Left colon (tissue), 2 donors: ENCODE data around the gene FRMD3. TPM values are rescaled to one million over a fixed set of nuclear protein-coding genes. Genes with fewer than 3 reads are reported as not detected.
A peak's percentile ranks its signal among the peaks of the same experiment; 100 is the strongest.

Source experiments
- ATAC-seq: fragments of 200-7000 bp; cut with Tn5 transposase; one replicate; pipeline ENCODE4 v1.9.1; 2020; ENCODE audit warnings: mild to moderate bottlenecking, moderate library complexity
- DNase-seq, 2 donors: peaks; one replicate each; pipeline ENCODE4 v3.0.0-alpha.2; 2020
- intact Hi-C, 2 donors: fragments of 100-400 bp; cut with DNase I in 1 of 2; cut with micrococcal nuclease in 1 of 2; formaldehyde crosslinking; loops; one replicate each; pipeline versions ENCODE4 v1.11.2 to v1.14.0; 2022; cut with DNase I, micrococcal nuclease
- total RNA-seq, 2 donors: library from RNA; stranded (reverse); fragmentation: NEBNext Ultra II Directional; extraction: Animal tissue kit (Norgen Biotek cat#: 25700); gene quantifications; one replicate each; pipeline ENCODE4 v1.2.1, GENCODE V29; 2021
- donor health status: DM: no; HTN: no; CAD: no.
- donor health status: DM: yes; HTN: yes; CAD: no.

FRMD3 gene
- total RNA-seq, 2 donors from 2014 or later = 23.8 to 32.4 TPM

DNA sequence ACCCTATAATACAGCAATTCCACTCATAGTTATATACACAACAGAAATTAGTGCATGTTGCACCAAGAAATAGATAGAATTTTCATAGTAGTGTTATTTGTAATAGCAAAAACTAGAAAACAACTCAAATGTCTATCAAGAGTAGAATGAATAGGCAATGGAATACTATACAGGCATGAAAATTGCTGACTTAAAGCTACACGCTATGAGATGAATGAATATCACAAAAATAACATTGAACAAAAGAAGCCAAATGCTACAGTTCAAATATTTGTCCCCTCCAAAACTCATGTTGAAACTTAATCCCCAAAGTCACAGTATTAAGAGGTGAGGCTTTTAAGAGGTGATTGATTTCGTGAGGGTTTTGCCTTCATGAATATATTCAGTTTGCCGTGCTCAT is 215.1 kb downstream of the FRMD3 start:
- ATAC-seq (no peak), DNase-seq (no peak)
- intact Hi-C loops = no loop called here

DNA sequence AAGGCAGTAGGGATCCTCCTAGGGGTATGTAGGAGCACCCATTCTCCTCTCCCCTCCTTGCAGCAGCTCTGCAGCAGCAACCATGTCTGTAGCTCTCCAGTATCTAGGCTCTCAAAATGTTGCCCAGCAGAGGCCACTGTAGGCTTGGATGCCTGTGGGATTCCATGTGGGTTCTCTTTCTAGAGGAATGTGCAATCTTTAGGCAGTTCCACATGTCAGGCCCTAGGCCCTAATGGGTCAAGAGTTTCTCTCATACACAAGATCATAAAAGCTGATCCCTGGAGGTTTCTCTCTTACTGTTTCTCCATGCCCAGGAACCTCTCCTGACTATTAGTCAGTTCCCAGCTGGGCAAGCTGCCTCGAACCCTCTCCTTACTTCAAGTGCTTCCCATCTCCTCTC is 215.8 kb downstream of the FRMD3 start:
- intact Hi-C loops = no loop called here
- no peak for ATAC-seq
- no peak for DNase-seq

DNA sequence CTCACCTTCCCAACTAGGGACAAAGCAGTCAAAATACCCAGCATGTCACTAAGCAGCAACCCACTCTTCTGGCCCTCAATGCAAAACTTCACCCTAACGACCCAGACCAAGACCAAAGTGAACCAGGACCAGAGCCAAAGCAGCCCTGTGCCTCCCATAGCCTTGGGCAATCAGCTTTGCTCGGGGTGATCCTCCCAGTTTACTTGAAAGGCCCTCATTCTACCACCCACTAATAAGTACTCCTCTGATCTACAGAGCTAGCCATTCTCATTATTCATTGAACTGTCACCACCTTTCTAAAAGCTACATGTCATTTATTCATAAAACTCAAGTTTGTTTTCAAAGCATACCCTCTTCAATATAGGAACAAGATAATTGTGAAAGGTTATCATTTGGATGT is 221.0 kb downstream of the FRMD3 start:
- no peak for DNase-seq
- intact Hi-C loops = no loop called here
- ATAC-seq = no peak

DNA sequence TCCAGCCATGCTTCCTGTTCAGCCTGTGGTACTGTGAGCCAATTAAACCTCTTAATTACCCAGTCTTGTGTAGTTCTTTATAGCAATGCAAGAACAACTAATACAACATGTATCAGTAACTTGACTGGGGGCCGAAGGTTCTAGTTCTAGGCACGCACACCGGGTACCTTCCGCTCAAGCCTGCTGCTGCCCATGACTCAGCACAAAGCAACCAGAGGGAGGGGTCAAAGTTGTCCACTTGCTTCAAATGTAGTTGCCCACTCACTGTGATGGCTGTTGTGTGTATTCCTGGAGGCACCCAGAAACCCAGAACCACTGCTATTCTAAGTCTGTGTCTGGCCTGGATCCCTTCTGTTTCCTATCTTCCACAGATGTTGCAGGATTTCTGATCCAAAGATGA is 222.6 kb downstream of the FRMD3 start:
- ATAC-seq (no peak), DNase-seq (no peak)
- intact Hi-C loops = no loop called here

DNA sequence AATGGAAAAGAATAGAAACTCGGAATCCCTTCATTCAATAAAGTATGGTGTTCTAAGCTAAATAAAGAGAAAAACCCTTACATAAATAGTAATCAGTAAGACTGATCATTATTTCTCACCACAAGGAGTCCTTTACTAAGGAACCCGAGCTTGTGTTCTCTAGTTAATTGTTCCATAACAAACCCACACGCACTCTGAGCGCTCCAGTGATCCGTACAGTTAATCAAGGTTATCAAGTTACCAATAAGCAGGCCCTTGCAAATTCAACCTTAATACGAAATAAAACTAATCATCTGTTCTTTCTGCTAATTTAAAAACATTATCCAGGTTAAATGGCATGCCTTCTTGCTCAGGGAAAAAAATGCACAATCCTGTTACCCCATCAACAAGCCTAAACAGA is 224.4 kb downstream of the FRMD3 start:
- DNase-seq (no peak), ATAC-seq (no peak)
- intact Hi-C loops = no loop called here

DNA sequence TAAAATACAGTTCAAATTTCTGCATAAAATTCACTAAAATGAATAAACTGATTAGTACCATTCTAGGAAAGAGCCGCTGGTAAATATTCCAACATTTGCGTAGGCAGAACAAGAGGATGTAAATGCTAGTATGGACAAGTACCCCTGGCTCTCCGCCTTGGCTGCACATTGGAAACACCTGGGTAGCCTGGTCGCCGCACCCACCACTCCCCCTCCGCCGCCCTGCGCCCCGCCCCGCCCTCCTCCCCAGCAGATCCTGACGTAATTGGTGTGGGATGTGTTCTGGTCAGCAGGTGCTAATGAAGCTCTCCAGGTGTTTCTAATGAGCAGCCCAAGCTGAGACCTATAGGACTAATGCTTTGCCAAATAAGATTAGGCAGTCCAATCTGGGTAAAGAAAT is 225.7 kb downstream of the FRMD3 start:
- intact Hi-C loops = no loop called here
- ATAC-seq (peak; percentile 51), DNase-seq (peak in 1 of 2 donors; percentile 14)

DNA sequence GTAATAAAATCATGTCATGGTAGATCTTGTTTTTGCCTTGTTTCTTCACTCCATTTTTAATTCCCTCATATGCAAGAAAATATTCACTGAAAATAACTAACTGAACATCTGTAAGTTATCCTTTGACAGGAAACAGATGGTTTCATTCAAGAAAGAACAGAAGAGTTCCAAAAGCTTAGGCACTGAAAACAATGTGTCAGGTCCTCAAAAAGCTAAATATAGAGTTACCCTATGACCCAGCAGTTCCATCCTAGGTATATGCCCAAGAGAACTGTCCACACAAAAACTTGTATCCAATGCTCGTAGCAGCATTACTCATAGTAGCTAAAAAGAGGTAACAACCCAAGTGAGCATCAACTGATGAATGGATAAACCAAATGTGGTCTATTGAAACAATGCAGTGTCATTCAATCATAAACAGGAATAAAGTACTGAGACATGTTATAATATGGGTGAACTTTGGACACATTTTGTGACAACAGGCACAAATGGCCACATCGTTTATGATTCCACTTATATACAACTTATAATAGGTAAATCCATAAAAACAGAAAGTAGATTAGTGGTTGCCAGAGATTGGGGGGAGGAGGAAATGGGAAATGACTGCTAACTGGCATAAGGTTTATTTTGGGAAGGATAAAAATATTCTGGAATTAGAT is 231.0 kb downstream of the FRMD3 start:
- intact Hi-C loops = no loop called here
- no peak for DNase-seq

DNA sequence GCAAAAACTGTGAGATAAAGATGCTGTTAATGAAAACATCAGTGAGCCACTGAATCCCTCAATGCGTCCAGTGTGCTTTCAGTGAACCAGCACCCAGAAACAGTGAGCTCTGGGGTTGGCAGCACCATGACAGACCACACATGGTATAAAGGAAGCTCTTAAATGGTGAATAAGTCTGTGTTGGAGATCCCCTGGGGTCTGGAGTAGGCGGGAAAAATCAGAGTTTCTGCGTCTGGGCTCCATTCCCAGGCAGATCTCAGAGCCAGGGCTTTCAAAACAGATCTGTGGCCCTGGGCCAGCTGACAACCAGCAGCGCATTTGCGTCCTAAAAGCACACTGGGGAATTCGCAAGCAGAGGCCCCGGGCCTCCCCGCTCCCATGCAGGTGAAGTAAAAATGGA is 233.5 kb downstream of the FRMD3 start:
- intact Hi-C loops = no loop called here
- no peak for ATAC-seq

More for the DNA sequence above, 231.0 kb downstream of the FRMD3 start:
- ATAC-seq = peak; percentile 98

DNA sequence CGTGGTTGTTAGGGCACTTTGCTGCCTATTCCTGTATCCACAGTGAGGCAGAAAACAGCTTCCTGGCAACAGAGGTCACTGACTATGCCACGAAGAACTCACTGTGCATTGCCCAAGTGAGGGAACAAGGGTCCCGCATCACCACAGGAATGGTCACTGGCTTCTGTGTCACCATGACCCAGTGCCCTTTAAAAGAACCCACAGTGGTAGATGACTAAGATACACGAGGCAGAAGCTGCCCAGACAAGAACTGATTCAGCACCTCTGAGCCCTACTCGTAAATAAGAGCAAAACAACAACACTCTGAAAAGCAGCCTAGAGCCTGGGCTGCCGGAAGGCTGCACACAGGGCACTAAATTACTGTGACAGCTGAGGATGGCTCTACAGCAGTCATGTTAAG is 238.6 kb downstream of the FRMD3 start:
- peak; percentile 15 for ATAC-seq
- intact Hi-C loops = no loop called here
- no peak for DNase-seq

More for the DNA sequence above, 233.5 kb downstream of the FRMD3 start:
- peak; percentile 31 to 45 for DNase-seq

DNA sequence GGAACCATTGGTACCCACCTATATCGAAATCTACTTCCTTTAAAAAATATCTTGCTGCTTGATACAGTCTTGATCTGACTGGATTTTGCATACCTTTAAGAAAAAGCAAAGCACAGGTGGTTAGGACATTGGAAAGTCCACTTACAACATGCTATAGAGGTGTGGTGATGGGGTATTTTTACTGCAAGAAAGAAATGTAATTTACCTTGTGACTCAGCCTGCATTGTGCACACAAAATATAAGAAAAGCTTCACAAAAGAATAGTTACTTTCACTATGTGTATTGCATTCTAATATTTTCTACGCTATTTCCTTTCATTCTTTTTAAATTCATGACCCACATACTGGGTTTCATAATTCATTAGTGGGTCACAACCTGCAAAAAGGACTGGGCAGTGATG is 239.1 kb downstream of the FRMD3 start:
- ATAC-seq (no peak), DNase-seq (no peak)
- intact Hi-C loops = no loop called here

DNA sequence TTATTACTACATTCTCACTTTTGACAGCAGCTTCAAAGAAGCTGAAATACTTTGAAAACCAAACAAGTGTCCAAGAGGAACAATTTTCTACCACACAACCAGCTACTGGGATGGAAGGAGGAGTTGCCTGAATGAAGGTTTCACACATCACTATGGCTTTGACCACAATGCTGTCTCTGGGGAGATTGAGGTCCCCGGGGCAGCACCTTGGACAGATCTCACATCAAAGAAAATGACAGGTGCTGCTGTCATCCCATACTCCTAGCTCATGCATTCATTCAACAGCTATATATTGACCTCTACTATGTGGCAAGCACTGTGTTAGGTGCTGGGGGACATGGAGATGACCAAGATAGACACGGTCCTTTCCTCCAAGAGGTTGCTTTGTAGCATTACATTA is 242.1 kb downstream of the FRMD3 start:
- DNase-seq (no peak), ATAC-seq (no peak)
- intact Hi-C loops = no loop called here

DNA sequence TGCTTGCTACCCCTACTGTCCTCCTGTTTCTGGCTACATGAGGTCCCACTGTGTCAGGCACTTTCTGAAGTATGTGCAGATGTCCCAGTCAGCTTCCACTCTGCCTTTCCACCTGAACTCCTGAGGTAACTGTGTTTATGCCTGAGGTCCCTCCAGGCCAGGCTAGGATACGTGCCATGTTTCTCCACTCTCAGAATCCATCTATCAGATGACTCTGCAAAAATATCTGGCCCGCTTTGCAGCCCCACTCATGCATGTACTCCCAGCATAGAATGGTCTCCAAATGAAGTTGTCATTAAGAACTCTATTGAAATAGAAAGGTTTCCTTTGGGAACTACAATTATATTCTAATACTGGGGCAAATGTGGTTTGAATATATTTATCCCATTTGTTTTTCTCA is 243.4 kb downstream of the FRMD3 start:
- DNase-seq (no peak), ATAC-seq (no peak)
- intact Hi-C loops = no loop called here

DNA sequence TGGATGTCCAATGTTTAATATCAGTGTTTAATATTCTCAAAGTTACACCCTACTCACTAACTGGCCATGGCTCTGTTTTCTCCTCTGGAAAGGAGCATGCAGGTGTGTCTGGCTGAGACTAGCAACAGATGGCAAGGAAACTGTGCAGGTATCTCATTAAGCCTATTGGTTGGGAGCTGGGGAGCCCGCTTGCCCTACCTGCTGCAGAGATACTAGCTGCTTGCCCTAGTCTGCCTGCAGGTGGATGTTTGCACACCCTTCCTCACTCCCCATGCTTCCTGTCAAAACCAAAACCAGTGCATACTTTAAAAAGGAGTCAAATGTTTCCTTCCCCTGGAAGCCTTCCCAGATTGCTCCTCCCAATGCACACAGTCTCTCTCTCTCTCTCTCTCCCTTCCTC is 247.0 kb downstream of the FRMD3 start:
- DNase-seq = no peak
- peak; percentile 33 for ATAC-seq
- intact Hi-C loops = no loop called here

DNA sequence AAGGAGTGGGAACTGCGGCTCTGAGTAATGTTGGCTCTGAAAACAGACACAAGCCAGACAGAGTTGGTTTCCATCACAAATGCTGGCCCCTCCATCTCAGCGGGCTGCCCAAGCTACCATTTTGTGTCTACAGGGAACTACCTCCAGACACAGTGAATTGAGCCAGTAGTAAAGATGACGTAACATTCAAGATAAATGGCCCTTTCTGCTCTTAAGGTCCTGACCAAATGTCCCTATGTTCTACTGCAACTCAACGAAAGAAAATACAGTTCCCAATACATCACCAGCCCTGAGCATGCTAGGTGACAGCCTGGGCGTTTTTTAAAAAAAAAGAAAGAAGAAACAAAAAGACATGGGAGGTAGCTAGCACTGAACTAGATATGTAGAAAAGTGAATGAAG is 247.5 kb downstream of the FRMD3 start:
- intact Hi-C loops = no loop called here
- ATAC-seq (no peak), DNase-seq (no peak)

DNA sequence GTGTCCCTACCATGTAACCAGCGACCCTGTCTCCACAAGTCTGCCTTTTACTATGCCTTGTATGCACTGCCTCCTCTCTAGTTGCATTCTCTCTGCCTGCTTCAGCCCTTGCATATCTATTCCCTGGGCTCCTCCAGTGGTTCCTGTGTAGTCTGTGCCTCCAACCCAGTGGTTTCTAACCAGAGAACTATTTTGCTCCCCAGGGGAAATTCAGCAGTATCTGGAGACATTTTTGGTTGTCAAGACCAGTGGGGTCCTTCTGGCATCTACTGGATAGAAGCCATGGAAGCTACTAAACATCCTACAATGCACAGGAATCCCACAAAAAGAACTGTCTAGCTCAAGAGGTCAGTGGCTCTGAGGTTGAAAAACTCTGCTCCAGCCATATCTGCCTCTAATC is 251.2 kb downstream of the FRMD3 start:
- intact Hi-C loops = no loop called here
- DNase-seq (no peak), ATAC-seq (no peak)

DNA sequence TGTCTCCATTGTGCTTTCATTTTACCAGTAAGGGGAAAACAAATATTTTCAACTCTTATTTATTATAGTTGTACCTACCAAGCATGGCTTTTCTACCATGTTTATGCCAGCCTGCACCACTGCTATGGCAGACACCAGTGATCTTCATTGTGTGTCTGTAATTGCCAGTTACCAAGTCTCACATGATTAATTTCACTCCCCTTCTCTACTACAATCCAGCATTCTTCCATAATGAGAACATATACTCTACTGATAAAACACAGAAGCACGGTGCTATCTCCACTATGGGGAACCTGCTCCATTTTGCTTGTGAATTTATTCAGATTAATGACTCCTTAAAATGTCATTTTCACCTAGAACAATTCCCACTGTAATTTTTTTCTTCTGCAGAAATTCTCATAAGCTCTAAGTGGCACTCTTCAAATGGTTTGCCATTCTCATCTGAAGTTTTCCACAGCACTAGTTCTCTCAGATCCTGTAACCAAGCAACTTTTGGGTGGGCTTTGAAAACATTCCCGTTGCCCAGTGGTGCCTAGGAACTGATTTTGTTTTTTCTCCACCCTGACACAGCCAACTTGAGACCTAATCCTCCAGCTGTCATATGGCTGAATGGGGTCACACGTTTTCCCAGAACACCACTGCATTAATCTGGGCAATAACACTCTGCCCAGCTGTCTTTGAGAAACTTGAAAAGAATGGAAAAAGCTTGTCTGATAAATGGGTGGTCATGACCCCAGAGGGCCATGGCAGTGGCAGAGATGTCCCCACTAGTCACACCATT is 252.6 kb downstream of the FRMD3 start:
- DNase-seq (no peak), ATAC-seq (no peak)
- intact Hi-C loops = no loop called here

DNA sequence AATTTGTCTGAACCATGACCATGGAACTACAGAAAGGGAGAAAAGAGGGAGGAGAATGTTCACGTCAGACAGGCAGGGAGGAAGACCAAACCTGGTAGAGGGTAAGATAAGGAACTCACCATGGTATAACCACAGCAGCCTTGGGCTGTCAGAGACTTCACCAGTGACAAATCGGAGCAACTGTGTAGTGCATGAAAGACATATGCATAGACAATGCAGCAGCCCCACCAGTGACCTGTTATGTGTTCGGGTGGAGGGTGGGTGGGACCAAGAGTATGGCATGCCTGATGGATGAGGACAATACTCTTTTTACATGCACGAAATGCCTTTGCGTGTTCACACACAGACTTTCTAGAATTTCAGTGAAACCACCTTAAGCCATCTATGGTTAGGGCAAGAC is 253.5 kb downstream of the FRMD3 start:
- DNase-seq (no peak), ATAC-seq (no peak)
- intact Hi-C loops = no loop called here

DNA sequence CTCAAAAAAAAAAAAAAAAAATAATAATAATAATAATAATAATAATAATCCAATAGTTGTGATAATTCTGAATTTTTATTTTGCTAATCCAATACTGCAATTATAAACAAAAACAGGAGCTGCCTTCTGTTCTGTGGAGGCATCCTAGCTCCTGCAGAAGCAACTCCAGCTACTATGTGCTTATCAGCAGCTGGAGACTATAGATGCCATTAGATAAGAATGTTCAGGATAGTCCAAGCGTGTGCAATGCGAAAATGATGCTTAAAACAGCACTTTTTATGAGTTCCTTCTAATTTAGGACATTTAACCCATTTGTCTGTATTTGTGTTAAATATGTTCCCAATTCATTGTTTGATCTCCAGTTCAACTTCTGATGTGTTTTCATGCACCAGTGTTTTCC is 254.7 kb downstream of the FRMD3 start:
- ATAC-seq = no peak
- DNase-seq = no peak
- intact Hi-C loops = no loop called here

DNA sequence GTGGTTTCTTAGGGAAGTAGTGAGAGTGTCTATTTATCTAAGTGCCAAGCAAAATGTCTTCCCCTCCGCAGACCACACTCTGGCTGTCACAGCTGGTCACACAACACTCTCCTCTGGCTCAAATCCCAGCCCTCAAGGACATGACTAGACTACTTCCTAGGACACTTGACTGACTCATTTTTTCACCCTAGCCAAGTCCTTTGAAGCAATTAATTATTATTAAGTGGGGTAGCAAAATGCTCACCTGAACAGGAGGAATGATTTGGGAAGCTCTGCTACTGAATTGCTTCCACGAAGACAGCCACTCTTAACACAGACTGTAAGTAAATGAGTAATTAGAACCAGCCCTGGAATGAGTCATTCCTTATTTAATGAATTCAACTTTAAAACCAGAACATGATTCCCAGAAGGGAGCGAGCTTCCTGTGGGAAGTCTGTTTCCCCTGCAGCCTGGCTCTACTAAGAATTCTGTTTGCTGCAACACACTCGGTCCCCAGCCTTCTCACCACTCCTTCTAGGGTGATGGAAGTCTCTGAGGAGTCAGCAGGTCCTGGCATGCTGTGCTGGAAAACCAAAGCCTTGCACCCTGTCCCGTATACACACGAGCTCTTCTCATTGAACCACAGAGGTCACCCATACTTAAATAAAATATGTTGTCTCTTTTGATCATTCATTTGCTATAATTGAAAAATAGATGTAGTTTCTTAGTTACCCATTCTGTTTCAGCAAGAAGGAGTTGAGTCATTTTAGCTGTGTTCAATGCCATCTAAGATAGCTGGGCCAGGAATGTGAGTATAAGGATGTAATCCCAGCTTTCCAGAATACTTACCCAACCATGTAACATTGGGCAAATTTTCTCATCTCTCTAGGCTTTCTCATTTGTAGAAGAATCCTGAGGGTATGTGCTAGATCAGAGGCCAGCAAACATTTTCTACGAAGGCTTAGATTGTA is 256.6 kb downstream of the FRMD3 start:
- intact Hi-C loops = no loop called here
- ATAC-seq = peak; percentile 81
- peak in 1 of 2 donors; percentile 11 for DNase-seq

DNA sequence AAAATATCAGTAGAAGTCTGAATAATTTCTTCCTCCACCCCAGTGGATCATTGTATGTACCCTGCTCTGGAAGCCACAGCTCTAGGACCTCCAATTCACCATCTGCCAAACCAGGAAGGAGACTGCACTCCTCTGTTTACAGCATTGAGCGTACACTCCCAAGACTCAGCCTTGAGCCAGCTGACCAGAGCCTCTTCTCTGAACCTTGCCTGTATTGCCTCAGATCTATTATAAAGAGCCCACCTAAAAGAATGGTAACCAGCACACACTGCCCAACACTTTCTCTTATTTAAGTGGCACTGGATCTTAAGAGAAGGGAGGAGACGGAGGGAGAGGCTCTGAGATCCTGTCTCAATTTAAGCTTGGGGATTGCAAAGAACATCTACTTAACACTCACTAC is 257.4 kb downstream of the FRMD3 start:
- peak; percentile 87 for ATAC-seq
- no peak for DNase-seq
- intact Hi-C loops = no loop called here
